DMS 273 treated with DMSO at 0.1 percent for 48 hours (cell line): ENCODE results near the gene RPUSD1.
"Not testable (repeated sequence)": the region's sequence is repeated elsewhere in the genome, so short reads cannot be mapped to it uniquely, and the experiment has no call there.

ENCODE experiments used
- DNase-seq: peaks from one replicate; lab custom pipeline; 2025; lab: John Stamatoyannopoulos, UW

The RPUSD1 gene

DNA sequence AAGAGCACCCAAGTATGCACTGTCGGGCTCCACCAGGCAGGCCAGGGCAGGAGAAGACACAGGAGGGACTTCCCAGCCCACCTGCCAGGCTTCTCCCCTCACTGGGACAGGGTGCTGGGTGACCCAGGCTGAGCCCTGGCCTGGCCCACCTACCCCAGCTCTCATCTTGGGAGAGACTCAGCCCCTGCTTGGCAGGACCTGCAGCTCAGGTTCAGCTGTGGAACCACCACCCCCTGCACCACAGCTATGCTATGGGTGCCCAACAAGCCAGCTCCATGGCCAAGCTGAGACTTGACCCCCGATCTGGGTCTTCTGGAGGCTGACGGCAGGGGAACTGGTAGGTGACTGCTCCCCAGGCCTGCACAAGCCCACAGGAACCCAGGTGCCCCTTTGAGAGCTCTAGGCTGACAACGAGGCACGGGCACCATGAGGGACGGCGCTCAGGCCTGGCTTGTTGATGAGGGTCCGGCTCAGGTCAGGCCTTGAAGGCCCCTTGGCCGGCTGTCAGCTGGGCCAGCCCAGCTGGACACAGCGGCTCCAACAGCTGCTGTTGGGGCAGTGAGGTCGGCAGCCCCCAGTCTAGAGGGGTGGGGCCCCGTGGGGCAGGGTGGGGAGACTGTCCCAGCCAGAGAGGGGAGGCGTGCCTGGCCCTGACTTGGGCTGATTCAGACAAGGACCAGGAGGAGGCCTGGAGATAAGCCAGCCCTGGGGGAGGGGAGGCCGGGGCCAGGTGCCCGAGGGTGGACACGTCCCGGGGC, 4.6 kb downstream of the RPUSD1 start:
- DNase-seq, result no peak

DNA sequence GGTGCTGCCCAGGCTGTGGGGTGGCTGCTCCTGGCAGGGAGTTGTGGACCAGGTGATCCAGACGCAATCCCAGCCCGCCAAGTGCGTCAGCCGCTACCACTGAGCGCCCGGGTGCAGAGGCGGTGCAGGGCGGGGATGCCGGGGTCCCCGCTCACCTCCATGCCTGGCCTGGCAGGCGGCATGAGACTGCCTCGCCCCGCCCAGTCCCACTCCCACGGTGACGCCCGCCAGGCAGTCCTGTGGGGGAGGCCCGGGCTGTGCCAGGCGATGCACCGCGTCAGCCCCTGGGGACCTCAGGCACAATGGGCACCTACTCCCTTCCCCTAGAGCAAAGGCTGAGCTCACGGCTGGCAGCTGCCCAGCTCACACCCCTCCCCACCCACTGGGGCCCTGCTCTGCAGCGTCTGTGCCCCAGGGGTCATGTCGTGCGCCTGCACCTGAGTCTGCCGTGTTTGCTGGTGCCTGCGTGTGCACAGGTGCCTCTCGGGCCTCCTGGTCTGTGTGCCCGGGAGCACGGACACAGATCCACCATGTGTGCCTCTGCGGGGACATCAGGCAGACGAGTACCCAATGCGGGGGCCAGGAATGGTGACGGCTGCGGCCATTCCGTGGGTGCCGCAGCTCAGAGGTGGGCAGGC, 5.3 kb downstream of the RPUSD1 start:
- no peak for DNase-seq

DNA sequence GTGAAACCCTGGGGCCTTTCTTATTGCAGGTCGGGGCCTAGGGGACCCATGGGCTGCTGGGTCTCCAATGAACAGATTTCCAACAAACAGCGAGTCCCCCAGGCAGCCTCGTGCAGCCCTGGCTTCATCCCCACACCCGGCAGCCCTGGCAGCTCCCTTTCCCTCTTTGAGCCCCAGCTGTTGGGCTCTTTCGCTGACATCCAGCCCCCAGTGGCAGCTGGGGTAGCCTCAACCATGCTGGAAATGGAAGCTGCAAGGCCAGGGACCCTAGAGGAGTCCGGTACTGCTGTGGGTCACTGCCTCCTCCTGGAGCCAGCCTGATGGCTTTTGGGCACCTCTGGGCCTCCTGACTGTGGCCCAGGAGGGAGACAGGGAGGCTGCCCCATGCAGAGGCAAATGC, 5.9 kb downstream of the RPUSD1 start:
- no peak for DNase-seq

DNA sequence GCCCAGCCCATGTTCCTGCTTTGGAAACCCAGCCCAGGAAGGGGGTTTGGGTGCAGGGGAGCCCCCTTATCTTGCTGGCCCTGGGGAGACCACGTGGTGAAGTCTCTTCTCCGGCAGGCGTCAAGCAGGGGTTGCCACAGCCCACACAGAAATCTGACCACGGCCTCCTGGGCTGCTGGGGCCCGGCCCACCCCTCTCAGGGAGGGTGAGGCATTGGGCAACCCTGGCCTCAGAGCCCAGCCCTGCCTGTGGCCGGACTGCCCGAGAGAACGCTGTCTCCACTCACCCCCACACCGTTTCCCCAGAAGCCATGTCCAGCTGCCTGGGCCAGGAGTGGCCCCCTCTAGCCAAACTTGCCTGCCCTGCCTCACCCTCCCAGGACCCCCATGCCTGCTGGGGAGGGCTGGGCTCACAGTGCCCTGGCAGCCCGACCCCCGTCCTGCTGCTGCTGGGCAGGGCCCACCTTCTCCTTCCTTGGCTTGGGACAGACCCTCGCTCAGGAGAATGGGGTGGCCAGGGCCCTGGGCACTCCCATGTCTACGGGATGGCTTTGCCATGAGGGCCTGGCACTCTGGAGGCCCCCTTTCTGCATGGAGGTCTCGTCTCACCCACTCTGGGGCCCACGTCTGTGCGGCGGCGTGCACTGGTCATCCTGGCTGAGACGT, 6.7 kb downstream of the RPUSD1 start:
- no peak for DNase-seq

DNA sequence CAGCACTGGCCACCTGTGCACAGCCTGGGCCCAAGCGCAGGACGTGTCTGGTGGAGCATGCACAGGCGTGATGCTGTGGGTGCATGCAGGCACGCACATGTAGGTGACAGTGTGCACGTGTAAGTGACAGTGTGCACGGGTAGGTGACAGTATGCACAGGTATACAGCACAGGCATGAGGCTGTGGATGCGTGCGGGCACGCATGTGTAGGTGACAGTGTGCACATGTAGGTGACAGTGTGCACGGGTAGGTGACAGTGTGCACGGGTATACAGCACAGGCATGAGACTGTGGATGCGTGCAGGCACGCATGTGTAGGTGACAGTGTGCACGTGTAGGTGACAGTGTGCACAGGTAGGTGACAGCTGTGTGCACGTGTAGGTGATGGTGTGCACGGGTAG, 7.9 kb downstream of the RPUSD1 start:
- DNase-seq, result no peak

DNA sequence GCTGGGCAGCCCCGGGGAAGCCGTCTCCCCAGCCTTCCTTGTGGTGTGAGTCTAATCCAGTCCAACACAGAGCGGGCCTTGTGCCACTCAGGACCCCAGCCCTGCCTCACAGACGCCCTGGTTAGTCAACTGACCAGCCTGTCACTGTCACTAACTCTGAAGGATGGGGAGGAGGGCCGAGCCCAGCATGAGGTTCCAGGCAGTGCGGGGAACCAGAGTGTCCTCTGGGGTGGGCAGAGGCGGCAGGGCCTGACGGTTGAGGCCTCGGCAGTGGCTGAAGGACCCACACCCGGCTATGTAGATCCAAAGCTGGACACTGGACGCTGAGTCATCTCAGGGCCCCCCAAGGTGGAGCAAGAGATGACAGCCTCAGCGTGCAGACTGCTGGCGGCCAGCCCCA, 8.6 kb downstream of the RPUSD1 start:
- no peak for DNase-seq

DNA sequence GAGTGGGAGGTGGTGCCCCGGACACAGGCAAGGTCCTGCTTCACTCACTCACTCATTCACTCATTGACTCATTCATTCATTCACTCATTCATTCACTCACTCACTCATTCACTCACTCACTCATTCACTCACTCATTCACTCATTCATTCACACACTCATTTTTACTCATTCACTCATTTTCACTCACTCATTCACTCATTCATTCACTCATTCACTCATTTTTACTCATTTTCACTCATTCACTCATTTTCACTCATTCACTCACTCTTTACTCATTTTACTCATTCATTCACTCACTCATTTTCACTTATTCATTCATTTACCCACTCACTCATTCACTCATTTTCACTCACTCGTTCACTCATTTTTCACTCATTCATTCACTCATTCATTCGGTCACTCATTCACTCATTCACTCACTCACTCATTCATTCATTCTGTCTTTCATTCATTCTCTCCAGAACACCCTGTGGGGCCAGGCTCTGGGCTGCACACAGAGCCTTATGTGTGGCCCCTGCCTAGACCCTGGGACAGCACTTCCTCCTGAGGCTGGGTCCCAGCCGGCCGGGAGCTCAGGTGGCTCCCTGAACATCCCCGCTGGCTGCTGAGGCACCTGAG, 9.2 kb downstream of the RPUSD1 start:
- DNase-seq, result no peak

DNA sequence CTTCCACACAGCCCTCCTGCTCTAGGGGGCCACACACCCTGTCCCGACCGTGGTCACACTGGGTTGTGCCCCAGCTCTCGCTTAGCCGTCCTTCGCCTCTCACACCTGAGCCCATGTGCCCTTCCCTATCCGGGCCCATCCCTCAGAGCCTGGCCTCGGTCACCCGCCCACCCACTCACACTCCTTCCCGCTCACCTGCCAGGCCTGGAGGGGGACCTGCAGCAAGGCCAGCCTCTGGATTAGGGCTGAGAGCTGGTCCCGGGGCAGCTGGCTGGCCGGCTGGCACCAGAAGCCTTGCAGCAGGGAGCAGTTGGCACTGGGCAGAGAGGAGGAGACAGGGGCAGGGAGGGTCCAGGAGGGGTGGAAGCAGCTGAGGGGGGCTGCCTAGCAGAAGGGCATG, 9.7 kb downstream of the RPUSD1 start:
- DNase-seq, result no peak

DNA sequence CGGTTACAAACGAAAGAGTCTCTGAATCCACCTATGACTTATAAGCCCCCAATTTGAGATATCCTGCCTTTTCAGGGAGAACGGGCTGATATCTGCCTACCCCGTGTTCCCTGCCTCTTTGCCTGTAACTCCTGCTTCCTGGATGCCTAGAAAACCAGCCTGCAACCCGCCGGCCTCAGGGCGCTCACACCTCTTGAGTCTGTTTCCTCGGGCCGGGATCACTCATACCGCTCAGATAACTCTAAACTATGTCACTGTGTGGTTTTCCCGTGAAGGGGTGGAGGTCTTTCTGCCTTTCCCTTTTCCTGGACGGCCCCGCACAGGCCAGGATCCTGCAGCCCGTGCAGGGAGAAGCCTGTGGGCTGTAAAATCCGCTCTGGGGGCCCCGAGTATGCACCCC, 10.4 kb downstream of the RPUSD1 start:
- no peak for DNase-seq

DNA sequence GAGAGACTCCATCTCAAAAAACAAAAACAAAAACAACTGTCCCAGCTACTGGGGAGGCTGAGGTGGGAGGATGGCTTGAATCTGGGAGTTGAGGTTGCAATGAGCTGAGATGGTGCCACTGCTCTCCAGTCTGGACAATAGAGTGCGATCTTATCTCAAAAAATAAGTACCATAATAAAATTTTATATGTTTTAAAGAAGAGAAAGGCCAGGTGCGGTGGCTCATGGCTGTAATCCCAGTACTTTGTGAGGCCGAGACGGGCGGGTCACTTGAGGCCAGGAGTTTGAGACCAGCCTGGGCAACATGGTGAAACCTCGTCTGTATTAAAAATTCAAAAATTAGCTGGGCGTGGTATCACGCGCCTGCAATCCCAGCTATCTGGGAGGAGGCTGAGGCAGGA, 11.4 kb downstream of the RPUSD1 start:
- no peak for DNase-seq

DNA sequence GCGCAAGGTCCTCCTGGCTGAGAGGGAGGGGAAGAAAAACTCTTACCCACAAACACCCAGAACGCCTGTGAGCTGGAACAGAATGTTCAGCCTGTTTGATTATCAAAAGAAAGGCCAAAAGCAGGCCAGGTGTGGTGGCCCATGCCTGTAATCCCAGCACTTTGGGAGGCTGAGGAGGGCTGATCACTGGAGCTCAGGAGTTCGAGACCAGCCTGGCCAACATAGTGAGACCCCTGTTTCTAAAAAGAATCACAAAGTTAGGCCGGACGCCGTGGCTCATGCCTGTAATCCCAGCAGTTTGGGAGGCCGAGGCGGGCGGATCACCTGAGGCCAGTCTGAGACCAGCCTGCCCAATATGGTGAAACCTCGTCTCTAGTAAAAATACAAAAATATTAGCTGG, 11.9 kb downstream of the RPUSD1 start:
- DNase-seq, result not testable (repeated sequence)

DNA sequence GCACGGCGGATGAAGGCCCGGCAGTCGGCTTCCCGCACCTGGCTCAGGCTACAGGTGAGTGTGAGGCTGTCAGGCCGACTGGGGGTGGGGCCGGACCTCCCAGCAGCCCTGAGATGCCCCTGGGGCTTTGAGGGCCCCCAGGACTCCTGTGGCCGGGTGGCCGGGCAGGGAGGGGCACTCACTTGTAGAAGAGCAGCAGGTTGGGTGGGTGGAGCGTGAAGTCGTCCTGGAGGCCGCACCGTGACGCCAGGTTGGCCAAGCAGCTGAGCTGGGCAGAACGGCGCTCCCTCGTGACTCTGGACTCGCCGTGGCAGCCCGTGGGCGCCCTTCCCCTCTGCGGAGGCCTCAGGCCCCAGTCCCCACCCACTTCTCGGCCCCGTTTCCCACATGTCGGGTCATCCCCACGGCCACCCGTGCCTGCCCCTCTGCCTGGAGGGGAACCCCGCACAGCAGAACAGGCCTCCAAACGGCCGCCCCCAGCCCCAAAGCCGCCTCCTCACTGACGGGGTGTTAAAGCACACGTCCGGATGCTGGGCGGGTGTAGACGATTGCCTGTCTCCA, 12.9 kb downstream of the RPUSD1 start:
- no peak for DNase-seq

DNA sequence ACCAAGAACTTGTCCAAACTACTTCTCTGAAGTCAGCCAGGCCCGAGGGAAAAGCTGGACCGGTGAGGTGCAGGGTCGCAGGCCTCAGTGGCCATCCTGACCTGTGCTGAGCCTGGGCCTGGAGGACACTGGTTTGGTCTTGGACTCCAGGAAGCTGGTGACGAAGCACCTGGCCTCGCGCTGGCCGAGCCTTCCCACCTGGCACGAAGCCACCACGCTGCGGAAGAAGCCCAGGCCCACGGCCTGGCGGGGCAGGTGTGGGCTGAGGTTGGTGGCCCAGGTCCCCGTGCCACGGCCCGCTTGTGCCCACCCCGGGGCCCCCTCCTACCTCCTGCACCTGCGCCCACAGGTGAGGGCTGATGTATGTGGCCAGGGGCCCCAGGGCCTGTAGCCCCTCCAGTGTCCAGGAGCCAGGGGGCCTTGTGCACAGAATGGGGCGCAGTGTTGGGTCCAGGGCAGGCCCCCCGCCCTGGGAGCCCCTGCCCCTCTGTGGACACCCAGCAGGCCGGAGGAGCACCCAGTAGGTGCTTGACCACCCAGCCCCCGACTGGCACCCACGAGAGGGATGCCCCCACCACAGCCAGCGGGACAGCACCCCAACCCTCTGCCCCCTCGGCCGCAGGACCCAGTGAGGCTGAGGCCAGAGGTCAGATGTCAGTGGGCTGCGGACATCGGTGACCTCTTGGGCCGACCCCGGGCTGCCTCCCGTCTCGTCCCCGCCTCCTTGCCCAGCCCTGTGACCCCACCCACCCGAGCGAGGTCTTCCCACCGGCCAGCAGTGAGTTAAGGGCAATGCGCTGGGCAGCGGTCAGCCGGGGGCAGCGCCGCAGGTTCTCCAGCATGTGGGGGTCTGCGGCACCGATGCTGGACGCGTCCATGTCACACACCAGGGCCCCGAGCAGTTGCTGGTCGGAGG, 13.8 kb downstream of the RPUSD1 start:
- DNase-seq, result no peak

DNA sequence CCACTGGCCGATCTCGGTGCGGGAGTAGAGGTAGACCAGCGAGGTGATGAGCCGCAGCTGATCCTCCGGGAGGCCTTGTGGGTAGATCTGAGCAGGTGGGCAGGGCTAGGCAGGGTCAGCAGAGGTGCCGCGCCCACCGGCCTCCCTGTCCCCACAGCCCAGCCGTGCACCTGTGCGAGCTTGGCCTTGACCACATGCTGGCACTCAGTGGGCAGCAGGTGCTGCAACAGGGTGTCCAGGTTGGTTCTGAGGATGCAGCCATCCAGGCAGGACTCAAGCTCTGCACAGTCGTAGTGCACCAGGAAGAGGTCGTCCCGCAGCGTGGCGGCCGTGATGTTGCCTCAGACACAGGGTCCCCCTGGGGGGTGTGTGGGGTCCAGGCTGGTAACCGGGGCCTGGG, 15.2 kb downstream of the RPUSD1 start:
- DNase-seq, result no peak

DNA sequence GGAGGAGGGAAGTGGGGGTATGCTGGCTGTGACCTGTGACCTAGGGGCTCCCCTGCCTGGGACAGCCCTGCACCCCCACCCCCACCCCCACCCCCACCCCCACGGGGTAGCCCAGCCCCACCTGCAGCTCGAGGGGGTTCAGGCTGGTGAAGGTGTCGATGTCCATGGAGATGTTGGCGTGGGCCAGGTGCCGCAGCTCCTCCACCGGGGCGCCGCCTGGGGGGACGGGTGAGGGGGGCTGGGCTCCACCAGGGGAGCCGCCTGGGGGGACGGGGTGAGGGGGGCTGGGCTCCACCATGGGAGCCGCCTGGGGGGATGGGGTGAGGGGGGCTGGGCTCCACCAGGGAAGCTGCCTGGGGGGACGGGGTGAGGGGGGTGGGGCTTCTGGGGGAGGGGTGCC, 17.8 kb downstream of the RPUSD1 start:
- no peak for DNase-seq

DNA sequence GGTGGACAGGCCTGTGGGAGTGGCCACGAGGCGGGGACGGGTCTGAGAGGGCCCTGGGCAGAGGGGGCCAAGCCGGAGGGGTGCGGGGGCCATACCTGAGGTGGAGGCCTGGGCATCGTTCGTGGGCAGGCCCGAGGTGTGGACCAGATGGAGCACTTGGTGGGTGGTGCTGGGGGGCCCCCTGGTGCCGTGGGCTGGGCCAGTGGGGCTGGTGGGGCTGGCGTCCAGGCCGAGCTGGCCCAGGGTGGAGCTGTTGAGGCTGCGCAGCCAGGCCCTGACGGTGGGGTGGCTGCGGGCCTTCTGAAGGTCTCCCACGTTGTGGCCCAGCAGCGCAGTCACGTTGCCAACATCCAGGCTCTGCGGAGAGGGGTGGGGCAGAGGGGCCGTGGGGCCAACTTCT, 18.2 kb downstream of the RPUSD1 start:
- DNase-seq, result no peak

DNA sequence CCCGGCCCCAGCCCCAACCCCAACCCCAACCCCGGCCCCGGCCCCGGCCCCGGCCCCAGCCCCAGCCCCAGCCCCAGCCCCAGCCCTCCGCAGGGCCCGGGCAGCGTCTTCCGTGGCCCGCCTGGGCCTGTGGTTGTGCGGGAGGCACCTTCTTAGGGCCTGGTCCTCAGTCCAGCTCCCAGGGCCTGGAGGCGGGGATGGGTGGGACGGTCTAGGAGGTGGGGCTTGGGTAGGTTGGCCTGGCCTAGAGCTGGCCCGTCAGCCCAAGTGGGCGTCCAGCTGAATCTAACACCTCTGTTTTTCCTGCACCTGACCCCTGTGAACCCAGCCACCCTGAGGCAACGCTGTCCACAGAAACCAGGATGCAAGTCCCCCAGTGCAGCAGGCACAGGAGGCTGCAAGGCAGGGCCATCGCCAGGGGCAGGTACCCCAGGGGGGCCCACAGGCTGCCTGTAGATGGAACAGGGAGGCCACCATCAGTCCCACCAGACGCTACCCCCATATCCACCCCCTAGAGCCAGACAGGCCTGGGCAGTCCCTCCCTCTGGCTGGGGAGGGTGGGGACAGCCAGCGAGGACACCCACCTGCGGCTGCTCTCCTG, 18.9 kb downstream of the RPUSD1 start:
- no peak for DNase-seq

DNA sequence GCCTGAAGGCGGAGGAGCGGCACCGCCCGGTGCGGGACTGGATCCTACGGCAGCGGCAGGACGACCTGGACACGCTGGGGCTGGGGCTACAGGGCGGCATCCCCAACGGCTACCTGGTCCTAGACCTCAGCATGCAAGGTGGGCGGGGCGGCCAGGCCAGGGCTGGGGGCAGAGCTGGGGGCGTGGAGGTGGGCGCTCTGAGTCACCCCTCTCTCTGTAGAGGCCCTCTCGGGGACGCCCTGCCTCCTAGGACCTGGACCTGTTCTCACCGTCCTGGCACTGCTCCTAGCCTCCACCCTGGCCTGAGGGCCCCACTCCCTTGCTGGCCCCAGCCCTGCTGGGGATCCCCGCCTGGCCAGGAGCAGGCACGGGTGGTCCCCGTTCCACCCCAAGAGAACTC, 19.8 kb downstream of the RPUSD1 start:
- DNase-seq, result no peak

DNA sequence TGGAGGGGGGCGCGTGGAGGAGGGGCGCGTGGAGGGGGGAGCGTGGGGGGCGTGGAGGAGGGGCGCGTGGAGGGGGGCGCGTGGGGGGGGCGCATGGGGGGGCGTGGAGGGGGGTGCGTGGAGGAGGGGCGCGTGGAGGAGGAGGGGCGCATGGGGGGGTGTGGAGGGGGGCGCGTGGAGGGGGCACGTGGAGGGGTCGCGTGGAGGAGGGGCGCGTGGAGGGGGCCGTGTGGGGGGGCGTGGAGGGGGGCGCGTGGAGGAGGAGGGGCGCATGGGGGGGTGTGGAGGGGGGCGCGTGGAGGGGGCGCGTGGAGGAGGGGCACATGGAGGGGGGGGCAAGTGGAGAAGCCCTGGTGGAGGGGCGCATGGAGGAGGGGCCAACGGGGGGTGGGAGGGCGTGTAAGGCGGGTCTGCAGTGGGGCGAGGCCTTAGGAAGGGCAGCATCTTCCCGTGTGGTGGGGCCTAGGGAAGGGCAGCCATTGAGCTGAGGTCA, 20.4 kb downstream of the RPUSD1 start:
- no peak for DNase-seq

DNA sequence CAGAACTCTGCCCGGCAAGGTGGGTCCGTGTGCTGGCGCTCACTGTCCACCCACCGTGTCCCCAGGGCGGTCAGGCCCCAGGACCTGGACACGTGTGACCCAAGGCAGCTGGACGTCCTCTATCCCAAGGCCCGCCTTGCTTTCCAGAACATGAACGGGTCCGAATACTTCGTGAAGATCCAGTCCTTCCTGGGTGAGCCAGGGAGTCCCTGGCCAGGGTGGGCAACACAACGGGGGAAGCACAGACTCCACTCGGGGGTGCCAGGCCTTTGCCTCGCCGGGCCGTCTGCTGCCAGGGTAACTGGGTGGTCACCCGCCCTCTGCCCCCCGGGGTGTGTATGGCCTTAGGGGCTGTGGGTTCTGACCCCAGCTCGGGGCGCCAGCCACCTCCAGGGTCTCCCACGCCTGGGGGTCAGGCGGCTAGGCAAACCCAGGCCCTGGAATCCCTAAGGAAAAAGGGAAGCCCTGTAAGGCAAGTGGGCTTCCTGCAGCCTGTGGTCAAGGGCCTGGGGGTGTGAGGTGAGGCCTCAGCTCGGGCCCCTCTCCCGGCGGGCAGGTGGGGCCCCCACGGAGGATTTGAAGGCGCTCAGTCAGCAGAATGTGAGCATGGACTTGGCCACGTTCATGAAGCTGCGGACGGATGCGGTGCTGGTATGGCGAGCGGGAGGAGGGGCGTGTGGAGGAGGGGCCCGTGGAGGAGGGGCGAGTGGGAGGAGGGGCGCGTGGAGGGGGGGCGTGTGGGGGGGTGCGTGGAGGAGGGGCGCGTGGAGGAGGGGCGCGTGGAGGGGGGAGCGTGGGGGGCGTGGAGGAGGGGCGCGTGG, 21.2 kb downstream of the RPUSD1 start:
- no peak for DNase-seq
